ENCODE results near the gene LGALS4. TPM values are rescaled to one million over a fixed set of nuclear protein-coding genes. Genes with fewer than 3 reads are reported as not detected.
"Not testable (repeated sequence)": the region's sequence is repeated elsewhere in the genome, so short reads cannot be mapped to it uniquely, and the experiment has no call there.

LGALS4 gene
- total RNA-seq, 1 experiment from 2014 or later = 0.32 TPM

- Histone ChIP-seq H3K36me3 (ENCODE audit: insufficient read depth, low read length, poor library complexity, severe bottlenecking) (peaks cover 6% of the 10 kb centered on the region), H3K4me1 (ENCODE audit: insufficient read depth, low read length, poor library complexity, severe bottlenecking) (no peaks in the 10 kb centered on the region), H3K9me3 (ENCODE audit: low read depth, low read length, poor library complexity, severe bottlenecking) (no peaks in the 10 kb centered on the region), H3K4me3 (ENCODE audit: low read depth, low read length, poor library complexity, severe bottlenecking) (no peak overlapping the region), H3K27ac (ENCODE audit: low read depth, low read length, poor library complexity, severe bottlenecking) (no peak overlapping the region), H3K27me3 (replicated peaks; ENCODE audit: insufficient read depth, low read depth, low read length, poor library complexity) (no peaks in the 10 kb centered on the region)
- BruUV-seq (replicated peaks) = TSS peak; percentile 93
- no peak for TF ChIP-seq EZH2 (IDR thresholded peaks at IDR 0.05; ENCODE audit: borderline replicate concordance, low read depth, low read length, poor library complexity, severe bottlenecking)
- TF ChIP-seq, protein P1, sequence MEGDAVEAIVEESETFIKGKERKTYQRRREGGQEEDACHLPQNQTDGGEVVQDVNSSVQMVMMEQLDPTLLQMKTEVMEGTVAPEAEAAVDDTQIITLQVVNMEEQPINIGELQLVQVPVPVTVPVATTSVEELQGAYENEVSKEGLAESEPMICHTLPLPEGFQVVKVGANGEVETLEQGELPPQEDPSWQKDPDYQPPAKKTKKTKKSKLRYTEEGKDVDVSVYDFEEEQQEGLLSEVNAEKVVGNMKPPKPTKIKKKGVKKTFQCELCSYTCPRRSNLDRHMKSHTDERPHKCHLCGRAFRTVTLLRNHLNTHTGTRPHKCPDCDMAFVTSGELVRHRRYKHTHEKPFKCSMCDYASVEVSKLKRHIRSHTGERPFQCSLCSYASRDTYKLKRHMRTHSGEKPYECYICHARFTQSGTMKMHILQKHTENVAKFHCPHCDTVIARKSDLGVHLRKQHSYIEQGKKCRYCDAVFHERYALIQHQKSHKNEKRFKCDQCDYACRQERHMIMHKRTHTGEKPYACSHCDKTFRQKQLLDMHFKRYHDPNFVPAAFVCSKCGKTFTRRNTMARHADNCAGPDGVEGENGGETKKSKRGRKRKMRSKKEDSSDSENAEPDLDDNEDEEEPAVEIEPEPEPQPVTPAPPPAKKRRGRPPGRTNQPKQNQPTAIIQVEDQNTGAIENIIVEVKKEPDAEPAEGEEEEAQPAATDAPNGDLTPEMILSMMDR (conservative IDR thresholded peaks at IDR 0.05; ENCODE audit: low read depth, low read length) = no peak
- no peak for DNase-seq (ENCODE audit: low spot score)
- ChIA-PET POLR2A (ENCODE audit: low non-redundant PET) (interaction anchor here (0.7 kb wide), 1 partner anchor 142 kb away, joined by 3 read pairs; no protein-coding TSS in a partner anchor), CTCF (no interaction called here)
- intact Hi-C loops (cut with micrococcal nuclease; ENCODE audit: unreplicated experiment) = no loop called here
These were observed 2.6 kb upstream of the LGALS4 start for GRCh38 chr19:38815059-38816001.

GRCh38 chr19:38813932-38814331 lies 1.2 kb upstream of the LGALS4 start:
- DNase-seq (ENCODE audit: low spot score); H3K27me3 ChIP-seq (replicated peaks; ENCODE audit: insufficient read depth, low read depth, low read length, poor library complexity); CTCF ChIA-PET; H3K4me3 ChIP-seq (ENCODE audit: low read depth, low read length, poor library complexity, severe bottlenecking); H3K4me1 ChIP-seq (ENCODE audit: insufficient read depth, low read length, poor library complexity, severe bottlenecking); intact Hi-C loops (cut with micrococcal nuclease; ENCODE audit: unreplicated experiment); H3K36me3 ChIP-seq (ENCODE audit: insufficient read depth, low read length, poor library complexity, severe bottlenecking); BruUV-seq (replicated peaks); H3K9me3 ChIP-seq (ENCODE audit: low read depth, low read length, poor library complexity, severe bottlenecking); H3K27ac ChIP-seq (ENCODE audit: low read depth, low read length, poor library complexity, severe bottlenecking): not testable (repeated sequence)
- POLR2A ChIA-PET (ENCODE audit: low non-redundant PET) = interaction anchor here (0.6 kb wide), 1 partner anchor 120 kb away, joined by 6 read pairs; no protein-coding TSS in a partner anchor

- Histone ChIP-seq H3K27ac (ENCODE audit: low read depth, low read length, poor library complexity, severe bottlenecking) (no peak overlapping the region), H3K4me1 (ENCODE audit: insufficient read depth, low read length, poor library complexity, severe bottlenecking) (no peaks in the 10 kb centered on the region), H3K9me3 (ENCODE audit: low read depth, low read length, poor library complexity, severe bottlenecking) (no peaks in the 10 kb centered on the region), H3K36me3 (ENCODE audit: insufficient read depth, low read length, poor library complexity, severe bottlenecking) (peaks cover 6% of the 10 kb centered on the region), H3K4me3 (ENCODE audit: low read depth, low read length, poor library complexity, severe bottlenecking) (no peak overlapping the region), H3K27me3 (replicated peaks; ENCODE audit: insufficient read depth, low read depth, low read length, poor library complexity) (no peaks in the 10 kb centered on the region)
- ChIA-PET POLR2A (ENCODE audit: low non-redundant PET) (no interaction called here), CTCF (no interaction called here)
- no TSS peak for BruUV-seq (replicated peaks)
- no peak for TF ChIP-seq EZH2 (IDR thresholded peaks at IDR 0.05; ENCODE audit: borderline replicate concordance, low read depth, low read length, poor library complexity, severe bottlenecking)
- TF ChIP-seq, protein P1 (conservative IDR thresholded peaks at IDR 0.05; ENCODE audit: low read depth, low read length) = no peak
- DNase-seq (ENCODE audit: low spot score) = no peak
- intact Hi-C loops (cut with micrococcal nuclease; ENCODE audit: unreplicated experiment) = no loop called here
These were observed 578 bp upstream of the LGALS4 start for GRCh38 chr19:38813323-38813722.
